GM18511 (cell line): ENCODE results near the gene PSME3.
"Not testable (repeated sequence)": the region's sequence is repeated elsewhere in the genome, so short reads cannot be mapped to it uniquely, and the experiment has no call there.

Source experiments
- ATAC-seq: cut with Tn5 transposase; IDR thresholded peaks from one replicate; pipeline ENCODE4 v1.9.1; 2021; ENCODE audit warnings: mild to moderate bottlenecking, moderate library complexity; ENCODE audit not compliant: unreplicated experiment

Gene PSME3

GRCh38 chr17:42849031-42849430, 15.8 kb downstream of the PSME3 start:
- no peak for ATAC-seq

DNA sequence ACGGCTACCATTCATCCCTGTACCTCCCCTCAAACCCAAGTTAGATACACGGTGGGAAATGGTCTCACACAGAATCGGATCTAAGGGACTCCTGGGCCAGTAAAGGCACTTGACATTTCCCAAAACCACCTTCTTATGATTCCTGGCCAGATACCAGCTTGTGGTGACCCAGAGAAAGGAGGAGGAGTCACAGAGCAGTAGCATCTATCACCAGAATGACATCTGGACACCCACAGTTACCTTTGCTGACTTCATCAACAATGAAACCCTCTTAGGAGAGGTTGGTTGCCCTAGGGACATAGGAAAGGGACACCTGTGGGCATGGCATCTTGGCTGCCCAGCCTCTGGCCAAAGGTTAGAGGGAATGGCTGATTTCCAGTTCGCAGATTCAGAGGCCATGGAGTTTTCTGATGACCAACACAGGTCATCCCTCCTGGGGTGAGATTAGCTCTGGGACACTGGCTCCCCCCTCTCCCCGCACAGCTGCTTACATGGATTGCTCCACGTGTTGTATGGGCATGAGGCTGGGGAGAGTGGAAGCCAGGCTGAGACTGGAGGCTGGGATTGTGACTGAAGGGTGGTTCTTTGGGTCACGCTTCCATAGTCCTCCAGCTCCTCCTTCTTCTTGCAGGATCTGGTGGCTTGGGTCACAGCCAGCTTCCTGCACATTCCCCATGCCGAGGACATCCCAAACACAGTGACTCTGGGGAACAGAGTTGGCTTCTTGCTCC, 16.4 kb downstream of the PSME3 start:
- no peak for ATAC-seq

- no peak for ATAC-seq
These were observed 17.8 kb downstream of the PSME3 start, which contains the start of gene AOC3 for GRCh38 chr17:42850954-42851353. Gene AOC3, plus strand, starts transcription at chr17:42851199. Its CDS starts 145 bp downstream, at chr17:42851344.

GRCh38 chr17:42851371-42852240, 18.4 kb downstream of the PSME3 start:
- not testable (repeated sequence) for ATAC-seq

- no peak for ATAC-seq
These were observed 19.2 kb downstream of the PSME3 start for GRCh38 chr17:42852351-42852750.

DNA sequence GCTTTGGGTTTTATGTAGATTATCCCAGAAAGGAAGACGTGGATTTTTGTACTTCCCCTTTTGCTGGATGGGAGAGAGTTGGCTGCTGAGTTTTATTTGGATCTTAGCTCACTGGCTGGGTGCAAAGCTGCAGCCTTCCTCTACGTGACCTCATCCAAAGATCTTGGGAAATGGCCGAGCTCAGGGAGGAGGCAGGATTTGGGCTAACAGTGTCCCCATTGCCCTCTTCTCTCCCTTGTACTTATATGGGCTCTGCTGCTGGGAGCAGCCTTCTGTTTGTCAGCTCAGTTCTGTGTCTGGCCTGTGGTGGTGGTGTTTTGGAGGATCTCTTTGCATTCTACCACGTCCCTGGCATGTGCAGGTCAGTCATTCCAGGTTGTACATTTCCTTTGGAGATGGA, 19.8 kb downstream of the PSME3 start:
- ATAC-seq = no peak

DNA sequence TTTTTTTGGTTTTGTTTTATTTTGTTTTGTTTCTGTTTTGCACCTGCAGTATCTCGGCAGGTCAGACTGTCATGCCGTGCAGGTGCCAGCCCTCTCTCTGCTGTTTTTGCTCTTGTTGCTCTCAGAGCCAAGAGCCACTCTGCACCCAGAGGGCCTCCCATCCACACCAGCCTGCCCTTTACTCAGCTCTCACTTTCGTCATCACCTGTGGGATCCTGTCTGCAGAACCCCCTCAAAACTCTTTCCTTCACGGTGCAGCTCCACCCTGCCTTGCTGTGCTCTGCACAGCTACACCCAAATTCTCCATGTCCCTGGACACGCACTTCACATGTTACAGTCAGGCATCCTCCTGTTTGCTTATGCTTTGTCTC, 20.4 kb downstream of the PSME3 start:
- no peak for ATAC-seq

GRCh38 chr17:42853968-42854790, 21.0 kb downstream of the PSME3 start:
- no peak for ATAC-seq

GRCh38 chr17:42855048-42855596, 21.9 kb downstream of the PSME3 start:
- ATAC-seq = no peak

- not testable (repeated sequence) for ATAC-seq
These were observed 22.9 kb downstream of the PSME3 start for GRCh38 chr17:42856093-42856492.

DNA sequence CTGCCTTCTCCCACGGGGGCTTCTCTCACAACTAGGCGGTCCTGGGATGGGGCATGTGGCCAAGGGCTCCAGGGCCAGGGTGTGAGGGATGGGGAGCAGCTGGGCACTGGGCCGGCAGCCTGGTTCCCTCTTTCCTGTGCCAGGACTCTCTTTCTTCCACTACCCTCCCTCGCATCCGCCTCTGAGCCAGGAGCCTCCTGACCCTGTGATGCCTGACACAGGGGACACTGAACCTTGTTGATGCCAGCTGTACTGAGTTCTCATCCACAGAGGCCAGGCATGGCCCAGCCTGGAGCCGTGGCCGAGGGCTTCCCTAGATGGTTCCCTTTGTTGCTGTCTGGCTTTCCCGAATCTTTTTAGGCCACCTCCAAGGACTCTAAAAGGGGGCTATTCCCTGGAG, 23.3 kb downstream of the PSME3 start:
- not testable (repeated sequence) for ATAC-seq

- no peak for ATAC-seq
These were observed 24.2 kb downstream of the PSME3 start for GRCh38 chr17:42857389-42857788.

DNA sequence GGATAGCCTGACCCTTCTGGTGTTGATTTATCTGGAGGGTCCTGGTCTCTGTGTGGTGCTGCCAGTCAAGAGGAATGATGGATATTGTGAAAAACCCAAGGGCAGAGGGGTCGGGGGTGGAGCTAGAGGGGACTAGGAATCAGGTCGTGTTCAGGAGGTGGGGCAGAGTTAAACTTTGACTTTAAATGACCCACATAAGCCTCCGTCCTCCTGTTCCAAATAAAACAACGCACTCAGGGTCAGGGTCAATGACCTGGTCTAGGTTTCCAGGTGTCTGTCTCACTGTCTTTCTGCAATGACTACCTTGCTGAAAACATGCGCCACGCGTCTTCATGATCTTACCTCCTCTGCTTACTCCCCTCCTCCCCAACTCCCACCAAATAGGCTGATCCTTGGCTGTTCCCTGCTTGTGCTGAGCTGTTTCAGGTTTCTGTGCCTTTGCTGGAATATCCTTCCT, 32.5 kb downstream of the PSME3 start:
- no peak for ATAC-seq

DNA sequence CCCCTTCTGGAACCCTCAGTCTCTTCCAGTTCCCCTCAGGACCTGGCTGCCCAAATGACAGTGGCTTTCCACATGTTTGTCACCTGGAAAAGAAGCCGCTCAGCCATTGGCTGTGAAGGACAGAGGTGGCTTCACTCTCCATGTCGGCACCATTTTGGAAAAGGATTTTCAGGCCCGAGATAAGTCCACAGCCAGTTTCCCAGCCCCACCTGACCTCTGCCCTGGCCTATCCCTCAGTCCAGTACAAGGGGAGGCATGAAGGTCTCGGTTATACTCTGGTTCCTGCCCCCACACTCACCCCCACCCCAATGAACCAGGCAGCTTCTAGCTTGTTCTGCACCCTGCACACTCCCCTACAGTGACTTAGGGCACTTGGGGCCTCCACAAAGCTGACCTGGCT, 33.0 kb downstream of the PSME3 start:
- ATAC-seq = no peak

GRCh38 chr17:42866631-42867575, 33.7 kb downstream of the PSME3 start:
- no peak for ATAC-seq

GRCh38 chr17:42867694-42868261, 34.6 kb downstream of the PSME3 start:
- not testable (repeated sequence) for ATAC-seq

DNA sequence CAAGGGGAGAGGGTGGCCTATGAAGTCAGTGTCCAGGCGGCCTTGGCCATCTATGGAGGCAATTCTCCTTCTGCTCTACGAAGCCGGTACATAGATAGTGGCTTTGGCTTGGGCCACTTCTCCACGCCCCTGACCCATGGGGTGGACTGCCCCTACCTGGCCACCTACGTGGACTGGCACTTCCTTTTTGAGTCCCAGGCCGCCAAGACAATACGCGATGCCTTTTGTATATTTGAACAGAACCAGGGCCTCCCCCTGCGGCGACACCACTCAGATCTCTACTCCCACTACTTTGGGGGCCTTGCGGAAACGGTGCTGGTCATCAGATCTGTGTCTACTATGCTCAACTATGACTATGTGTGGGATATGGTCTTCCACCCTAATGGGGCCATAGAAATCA, 35.1 kb downstream of the PSME3 start:
- ATAC-seq = no peak

DNA sequence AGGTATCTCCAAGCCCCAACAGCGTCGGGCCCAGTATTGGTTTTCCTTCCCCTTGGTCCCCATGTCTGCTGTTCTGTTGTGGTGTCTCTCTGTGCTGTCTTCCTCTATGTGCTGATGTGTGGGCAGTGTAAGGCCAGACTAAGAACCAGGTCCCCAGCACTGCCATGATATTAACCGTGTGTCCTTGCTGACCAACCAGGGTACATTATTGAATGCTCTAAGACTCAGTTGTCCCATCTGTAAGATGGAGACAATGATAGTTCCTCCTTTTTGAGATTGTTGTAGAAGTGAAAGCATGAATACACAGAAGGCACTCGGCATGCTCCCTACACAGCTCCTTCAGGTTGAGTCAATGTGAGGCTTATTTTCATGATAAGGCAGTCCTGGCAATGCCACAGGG, 38.5 kb downstream of the PSME3 start:
- no peak for ATAC-seq

- ATAC-seq = no peak
These were observed 39.2 kb downstream of the PSME3 start for GRCh38 chr17:42872251-42872965.
